Measurements from ENCODE around the gene G0S2.
A peak's percentile ranks its signal among the peaks of the same experiment; 100 is the strongest.

The G0S2 gene

DNA sequence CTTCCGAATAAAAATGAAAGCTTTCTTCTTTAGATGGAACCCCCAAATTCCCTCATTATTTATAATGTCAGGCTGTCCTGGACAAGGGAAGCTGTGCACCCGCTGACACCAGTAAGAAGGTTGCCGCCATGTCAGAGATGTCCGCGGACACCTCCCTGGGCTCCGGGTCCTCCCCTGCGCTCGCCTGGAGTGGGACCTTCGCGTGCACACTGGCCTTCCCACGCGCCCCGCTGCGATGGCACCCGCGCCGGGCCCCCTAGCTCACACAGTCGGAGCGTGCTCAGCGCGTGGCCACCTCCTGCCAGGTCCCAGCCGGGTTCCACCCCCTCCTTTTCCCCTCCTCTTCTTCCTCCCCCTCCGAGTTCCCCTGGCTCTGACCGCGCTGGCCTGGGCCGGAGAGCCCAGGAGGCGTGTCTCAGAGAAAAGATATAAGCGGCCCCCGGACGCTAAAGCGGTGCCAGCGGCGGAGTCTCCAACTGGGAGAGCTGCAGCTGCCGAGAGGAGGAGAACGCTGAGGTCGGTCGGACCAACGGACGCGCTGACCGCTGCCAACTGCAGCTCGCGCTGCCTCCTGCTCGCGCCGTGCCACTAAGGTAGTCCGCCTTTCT, at the start of gene G0S2 (continued):
- no peak for TF ChIP-seq ZNF140 (tag by site-specific recombination; IDR thresholded peaks at IDR 0.05)
- TF ChIP-seq PRDM4 (tag by site-specific recombination; IDR thresholded peaks at IDR 0.05) = no peak
- no peak for TF ChIP-seq ZNF174 (tag by site-specific recombination; IDR thresholded peaks at IDR 0.05)
- no peak for TF ChIP-seq ZNF202 (tag by site-specific recombination; IDR thresholded peaks at IDR 0.05; ENCODE audit: borderline replicate concordance)
- no peak for TF ChIP-seq ZSCAN23 (tag by site-specific recombination; IDR thresholded peaks at IDR 0.05)
- TF ChIP-seq ZNF610 (tag by site-specific recombination; IDR thresholded peaks at IDR 0.05; ENCODE audit: borderline replicate concordance) = no peak
- TF ChIP-seq REST (tag by site-specific recombination; IDR thresholded peaks at IDR 0.05) = no peak
- TF ChIP-seq ZNF518A (tag by site-specific recombination; conservative IDR thresholded peaks at IDR 0.05; ENCODE audit: low read depth) = 0 out of 2 replicates have a peak, but pooled peaks have one; percentile 27
- no peak for TF ChIP-seq ZNF768 (tag by site-specific recombination; IDR thresholded peaks at IDR 0.05)
- TF ChIP-seq ZNF184 (tag by site-specific recombination; IDR thresholded peaks at IDR 0.05) = no peak
- no peak for TF ChIP-seq ZNF629 (tag by site-specific recombination; IDR thresholded peaks at IDR 0.05)
- TF ChIP-seq GLI2 (tag by site-specific recombination; IDR thresholded peaks at IDR 0.05; ENCODE audit: borderline replicate concordance, low read depth) = no peak
- TF ChIP-seq GLIS1 (tag by site-specific recombination; IDR thresholded peaks at IDR 0.05) = peak; percentile 100
- TF ChIP-seq ZNF354C (tag by site-specific recombination; IDR thresholded peaks at IDR 0.05; ENCODE audit: borderline replicate concordance, low read depth) = no peak
- TF ChIP-seq ZBTB17 (tag by site-specific recombination; IDR thresholded peaks at IDR 0.05) = no peak; the same call in 1 of the 2 replicates
- peak; percentile 63 for TF ChIP-seq IKZF3 (tag by site-specific recombination; IDR thresholded peaks at IDR 0.05)
- no peak for TF ChIP-seq ZSCAN16 (tag by site-specific recombination; IDR thresholded peaks at IDR 0.05)
- no peak for TF ChIP-seq ZNF521 (tag by site-specific recombination; IDR thresholded peaks at IDR 0.05)
- no peak for TF ChIP-seq ZNF624 (tag by site-specific recombination; IDR thresholded peaks at IDR 0.05)
- TF ChIP-seq ZNF585B (tag by site-specific recombination; IDR thresholded peaks at IDR 0.05) = no peak
- no peak for TF ChIP-seq ZNF560 (tag by site-specific recombination; IDR thresholded peaks at IDR 0.05; ENCODE audit: borderline replicate concordance)
- TF ChIP-seq ZNF16 (tag by site-specific recombination; IDR thresholded peaks at IDR 0.05; ENCODE audit: low read depth) = no peak
- peak; percentile 33; the same call in 1 of the 2 replicates for TF ChIP-seq YY2 (tag by site-specific recombination; IDR thresholded peaks at IDR 0.05)
- TF ChIP-seq ZNF433 (tag by site-specific recombination; IDR thresholded peaks at IDR 0.05; ENCODE audit: low read depth) = no peak
- peak; percentile 68; the same call in 1 of the 2 replicates for TF ChIP-seq ZNF561 (tag by site-specific recombination; IDR thresholded peaks at IDR 0.05; ENCODE audit: borderline replicate concordance)
- peak; percentile 35 for TF ChIP-seq WT1 (tag by site-specific recombination; IDR thresholded peaks at IDR 0.05)
- TF ChIP-seq ZNF138 (tag by site-specific recombination; IDR thresholded peaks at IDR 0.05; ENCODE audit: borderline replicate concordance) = no peak
- no peak for TF ChIP-seq ZNF2 (tag by site-specific recombination; IDR thresholded peaks at IDR 0.05)
- no peak for TF ChIP-seq PRDM6 (tag by site-specific recombination; IDR thresholded peaks at IDR 0.05)
